GM21717 (cell line): Measurements from ENCODE around the gene CCDC192.

Experiments
- ATAC-seq: cut with Tn5 transposase; IDR thresholded peaks from one replicate; pipeline ENCODE4 v1.9.1; 2021; ENCODE audit warnings: mild to moderate bottlenecking, moderate library complexity; ENCODE audit not compliant: unreplicated experiment

CCDC192 gene

GRCh38 chr5:127970081-127970480 lies 266.9 kb downstream of the CCDC192 start:
- ATAC-seq, result no peak

- no peak for ATAC-seq
Measured at GRCh38 chr5:127970854-127971425, 267.7 kb downstream of the CCDC192 start.

- ATAC-seq, result no peak
Measured at GRCh38 chr5:127975961-127976360, 272.8 kb downstream of the CCDC192 start.

- ATAC-seq, result no peak
Measured at GRCh38 chr5:127976525-127976924, 273.3 kb downstream of the CCDC192 start.

GRCh38 chr5:127976991-127977717 lies 274.0 kb downstream of the CCDC192 start:
- no peak for ATAC-seq

- no peak for ATAC-seq
Measured at GRCh38 chr5:127978738-127979300, 275.6 kb downstream of the CCDC192 start.

GRCh38 chr5:127979475-127979874 lies 276.3 kb downstream of the CCDC192 start:
- ATAC-seq, result no peak

- no peak for ATAC-seq
Measured at GRCh38 chr5:127980843-127981242, 277.7 kb downstream of the CCDC192 start.

- no peak for ATAC-seq
Measured at GRCh38 chr5:127981498-127981897, 278.3 kb downstream of the CCDC192 start.

- ATAC-seq, result no peak
Measured at GRCh38 chr5:127985811-127986325, 282.7 kb downstream of the CCDC192 start.

GRCh38 chr5:127987354-127988145 lies 284.4 kb downstream of the CCDC192 start:
- ATAC-seq, result no peak

GRCh38 chr5:127988146-127988760 lies 285.1 kb downstream of the CCDC192 start:
- no peak for ATAC-seq
